Body of pancreas (tissue), 4 donors: ENCODE data around the gene OR10H3. TPM values are rescaled to one million over a fixed set of nuclear protein-coding genes. Genes with fewer than 3 reads are reported as not detected.

Experiments used
- ATAC-seq: fragments of 150-250 bp; one replicate; pipeline ENCODE4 v1.9.1; 2016
- DNase-seq, 4 donors: peaks; one replicate each; pipeline ENCODE4 v3.0.0-alpha.2; 2019
- H3K27ac ChIP-seq, 4 donors: fragments of 200-600 bp; sonication (generic); 1 replicate in 3 of 4; 2 replicates in 1 of 4; pipeline versions ENCODE4 v1.5.1 to v1.6.1; 2016 to 2019; ENCODE audit warnings: mild to moderate bottlenecking in 1 of 4, mixed read lengths in 1 of 4, moderate library complexity in 1 of 4
- H3K27me3 ChIP-seq, 2 donors: fragments of 200-600 bp; sonication (generic); one replicate each; pipeline ENCODE4 v1.6.0; 2016; ENCODE audit warnings: mild to moderate bottlenecking in 1 of 2
- H3K36me3 ChIP-seq, 2 donors: fragments of 200-600 bp; sonication (generic); replicated peaks in 1 of 2; 2 replicates each; pipeline ENCODE4 v1.5.1; 2016; ENCODE audit warnings: low read depth in 2 of 2; ENCODE audit not compliant: insufficient read depth in 1 of 2
- H3K4me1 ChIP-seq: fragments of 200-600 bp; sonication (generic); one replicate; pipeline ENCODE4 v1.6.0; 2016
- H3K4me3 ChIP-seq, 2 donors: fragments of 200-600 bp; sonication (generic); 1 replicate in 1 of 2; 2 replicates in 1 of 2; pipeline ENCODE4 v1.5.1; 2016 to 2019
- H3K9me3 ChIP-seq, 3 donors: fragments of 200-600 bp; sonication (generic); 1 replicate in 2 of 3; 2 replicates in 1 of 3; pipeline ENCODE4 v1.5.1; 2016
- POLR2A ChIP-seq, 3 donors: fragments of 450-650 bp; IDR thresholded peaks; one replicate each; pipeline ENCODE4 v1.6.1; 2016; ENCODE audit warnings: antibody characterized with exemption in 3 of 3, mild to moderate bottlenecking in 2 of 3
- WGBS, 2 donors: methylation state at CpG; one replicate each; pipeline ENCODE4 v1.1.5; 2017; 5-methylcytosine and 5-hydroxymethylcytosine counted together
- intact Hi-C: fragments of 100-400 bp; cut with DNase I; formaldehyde crosslinking; loops from one replicate; pipeline ENCODE4 v1.15.1; 2023
- total RNA-seq, 2 donors: library from RNA; depleted of rRNA; stranded (reverse); fragments of >200 nt; gene quantifications; one replicate each; pipeline ENCODE4 v1.1.0, GENCODE V29; 2016
- TF ChIP-seq, protein P1 (sequence below), 7 experiments: fragments of 450-650 bp in 4 of 7; fragments of 200-600 bp in 3 of 7; sonication (generic) in 3 of 7; IDR thresholded peaks; one replicate each; pipeline ENCODE4 v1.5.1; 2016 to 2019; ENCODE audit warnings: antibody characterized with exemption in 7 of 7

The OR10H3 gene
- total RNA-seq, 2 donors from 2014 or later = not detected

DNA sequence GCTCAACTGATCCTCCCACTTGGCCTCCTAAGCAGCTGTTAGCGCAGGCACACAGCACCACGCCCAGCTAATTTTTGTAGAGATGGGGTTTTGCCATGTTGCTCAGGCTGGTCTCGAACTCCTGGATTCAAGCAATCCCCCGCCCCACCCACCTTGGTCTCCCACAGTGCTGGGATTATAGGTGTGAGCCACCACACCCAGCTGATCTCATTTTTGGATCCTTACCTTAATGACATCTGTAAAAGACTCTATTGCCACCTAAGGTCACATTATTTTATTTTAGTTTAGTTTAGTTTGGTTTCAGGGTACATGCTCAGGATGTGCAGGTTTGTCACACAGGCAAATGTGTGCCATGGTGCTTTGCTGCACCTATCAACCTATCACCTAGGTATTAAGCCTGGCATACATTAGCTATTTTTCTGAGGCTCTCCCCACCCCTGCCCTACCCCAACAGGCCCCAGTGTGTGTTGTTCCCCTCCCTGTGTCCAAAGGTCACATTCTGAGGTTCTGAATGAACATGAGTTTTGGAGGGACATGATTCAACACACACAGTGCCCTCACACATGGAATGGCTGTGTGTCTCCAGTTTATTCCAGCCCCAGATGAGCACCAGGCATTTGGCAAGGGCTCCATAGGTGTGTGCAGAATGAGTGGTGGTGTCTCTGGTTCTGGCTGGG is 50.9 kb downstream of the OR10H3 start:
- H3K36me3 ChIP-seq = no peaks in the 10 kb centered on the region
- ATAC-seq (no peak), DNase-seq (no peak)
- intact Hi-C loops = no loop called here
- no peaks in the 10 kb centered on the region for H3K9me3 ChIP-seq
- H3K27me3 ChIP-seq = no peaks in the 10 kb centered on the region
- no peak overlapping the region for H3K4me3 ChIP-seq
- H3K27ac ChIP-seq = no peak overlapping the region
- H3K4me1 ChIP-seq = no peaks in the 10 kb centered on the region
- no peak for TF ChIP-seq POLR2A (IDR thresholded peaks at IDR 0.05)
- TF ChIP-seq, protein P1, sequence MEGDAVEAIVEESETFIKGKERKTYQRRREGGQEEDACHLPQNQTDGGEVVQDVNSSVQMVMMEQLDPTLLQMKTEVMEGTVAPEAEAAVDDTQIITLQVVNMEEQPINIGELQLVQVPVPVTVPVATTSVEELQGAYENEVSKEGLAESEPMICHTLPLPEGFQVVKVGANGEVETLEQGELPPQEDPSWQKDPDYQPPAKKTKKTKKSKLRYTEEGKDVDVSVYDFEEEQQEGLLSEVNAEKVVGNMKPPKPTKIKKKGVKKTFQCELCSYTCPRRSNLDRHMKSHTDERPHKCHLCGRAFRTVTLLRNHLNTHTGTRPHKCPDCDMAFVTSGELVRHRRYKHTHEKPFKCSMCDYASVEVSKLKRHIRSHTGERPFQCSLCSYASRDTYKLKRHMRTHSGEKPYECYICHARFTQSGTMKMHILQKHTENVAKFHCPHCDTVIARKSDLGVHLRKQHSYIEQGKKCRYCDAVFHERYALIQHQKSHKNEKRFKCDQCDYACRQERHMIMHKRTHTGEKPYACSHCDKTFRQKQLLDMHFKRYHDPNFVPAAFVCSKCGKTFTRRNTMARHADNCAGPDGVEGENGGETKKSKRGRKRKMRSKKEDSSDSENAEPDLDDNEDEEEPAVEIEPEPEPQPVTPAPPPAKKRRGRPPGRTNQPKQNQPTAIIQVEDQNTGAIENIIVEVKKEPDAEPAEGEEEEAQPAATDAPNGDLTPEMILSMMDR (IDR thresholded peaks at IDR 0.05) = no peak
- 68% methylated on average over 4 of the region's 4 CpGs for WGBS, 2 donors

DNA sequence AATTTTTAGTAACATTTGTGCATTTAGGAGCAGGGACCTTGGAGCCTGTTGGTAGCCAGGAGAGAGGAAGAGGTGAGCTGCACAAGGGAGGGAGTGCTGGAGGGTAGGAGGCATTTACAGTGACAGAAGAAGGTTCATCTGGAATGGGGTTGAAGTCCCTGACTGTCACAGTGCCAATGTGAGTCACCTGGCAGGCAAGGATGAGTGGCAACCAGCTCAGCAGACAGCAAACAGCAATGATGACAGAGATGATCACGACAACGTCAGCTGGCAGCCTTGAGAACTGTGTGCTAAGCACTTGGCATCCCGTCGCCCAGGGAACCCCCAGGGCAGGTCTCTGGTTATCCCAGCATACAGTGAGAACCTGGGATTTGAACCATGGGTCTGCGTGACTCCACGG is 52.3 kb downstream of the OR10H3 start:
- ATAC-seq = no peak
- no peaks in the 10 kb centered on the region for H3K9me3 ChIP-seq
- no peak overlapping the region for H3K27ac ChIP-seq
- TF ChIP-seq POLR2A (IDR thresholded peaks at IDR 0.05) = no peak
- TF ChIP-seq, protein P1 (IDR thresholded peaks at IDR 0.05) = no peak
- no peaks in the 10 kb centered on the region for H3K36me3 ChIP-seq
- no peak for DNase-seq
- no peaks in the 10 kb centered on the region for H3K4me1 ChIP-seq
- H3K4me3 ChIP-seq = no peak overlapping the region
- 47 to 53% methylated on average over 6 of the region's 6 CpGs for WGBS, 2 donors
- no peaks in the 10 kb centered on the region for H3K27me3 ChIP-seq
- intact Hi-C loops = no loop called here

Other genes starting within 250 kb of the OR10H3 start
- gene CYP4F22, start 229.5 kb upstream of the OR10H3 start, total RNA-seq = not detected
- under 1 TPM in 1 of 2 donors, not detected in 1; 0.26 TPM for gene CYP4F8, start 122.8 kb upstream of the OR10H3 start, total RNA-seq
- 1 to 10 TPM in 1 of 2 donors, under 1 TPM in 1; 0.33 to 2.6 TPM for gene CYP4F3, start 97.1 kb upstream of the OR10H3 start, total RNA-seq
- gene CYP4F12, start 64.9 kb upstream of the OR10H3 start, total RNA-seq = 10 to 100 TPM in 1 of 2 donors, not detected in 1; 15.8 TPM
- gene OR10H2, start 10.0 kb upstream of the OR10H3 start, total RNA-seq = not detected
- gene OR10H5, start 49.7 kb downstream of the OR10H3 start, total RNA-seq = not detected
- gene OR10H1, start 77.7 kb downstream of the OR10H3 start, total RNA-seq = not detected
- gene CYP4F2, start 160.1 kb downstream of the OR10H3 start, total RNA-seq = not detected
- gene CYP4F11, start 196.5 kb downstream of the OR10H3 start, total RNA-seq = 1 to 10 TPM in 1 of 2 donors, not detected in 1; 3.9 TPM
- not detected for gene OR10H4, start 211.0 kb downstream of the OR10H3 start, total RNA-seq